Astrocyte (in vitro differentiated cells and primary cell): ENCODE measurements around the gene CLCNKA. TPM values are rescaled to one million over a fixed set of nuclear protein-coding genes. Genes with fewer than 3 reads are reported as not detected.
A peak's percentile ranks its signal among the peaks of the same experiment; 100 is the strongest.

ENCODE experiments used
- DNase-seq: peaks from one replicate; pipeline ENCODE4 v3.0.0-alpha.2; 2010; ENCODE audit warnings: low read depth
- FAIRE-seq: peaks from 2 replicates; lab custom pipeline; 2011; peaks lifted over from hg19 to GRCh38; lab: Jason Lieb, UNC
- H2AFZ ChIP-seq: 2 replicates; pipeline ENCODE4 v1.6.0; 2012; ENCODE audit warnings: low read depth, low read length, inconsistent platforms
- H3K27ac ChIP-seq: 2 replicates; pipeline ENCODE4 v1.5.1; 2011; ENCODE audit warnings: low read depth, low read length, inconsistent platforms
- H3K27me3 ChIP-seq: 2 replicates; pipeline ENCODE4 v1.6.0; 2011; ENCODE audit warnings: low read length, inconsistent platforms; ENCODE audit not compliant: insufficient read depth
- H3K36me3 ChIP-seq: 2 replicates; pipeline ENCODE4 v1.5.1; 2011; ENCODE audit warnings: low read length, inconsistent platforms; ENCODE audit not compliant: insufficient read depth
- H3K4me1 ChIP-seq: 2 replicates; pipeline ENCODE4 v1.5.1; 2011; ENCODE audit warnings: low read length, inconsistent platforms; ENCODE audit not compliant: insufficient read depth
- H3K4me2 ChIP-seq: 2 replicates; pipeline ENCODE4 v1.6.0; 2012; ENCODE audit warnings: low read length, inconsistent platforms
- H3K4me3 ChIP-seq: 2 replicates; pipeline ENCODE4 v1.5.1; 2011; ENCODE audit warnings: low read depth, mild to moderate bottlenecking, low read length, inconsistent platforms; ENCODE audit not compliant: insufficient read depth
- H3K79me2 ChIP-seq: 2 replicates; pipeline ENCODE4 v1.6.0; 2012; ENCODE audit warnings: mild to moderate bottlenecking, low read length, inconsistent platforms; ENCODE audit not compliant: insufficient read depth
- H3K9ac ChIP-seq: 2 replicates; pipeline ENCODE4 v1.6.0; 2012; ENCODE audit warnings: mild to moderate bottlenecking, low read length, inconsistent platforms
- H3K9me3 ChIP-seq: 2 replicates; pipeline ENCODE4 v1.5.1; 2012; ENCODE audit warnings: low read depth, mild to moderate bottlenecking, low read length, inconsistent platforms; ENCODE audit not compliant: insufficient read depth
- H4K20me1 ChIP-seq: 2 replicates; pipeline ENCODE4 v1.6.0; 2012; ENCODE audit warnings: low read length, inconsistent platforms; ENCODE audit not compliant: insufficient read depth
- H3K27ac Mint-ChIP-seq: one replicate; pipeline ENCODE4 v1.8.0; 2021; ENCODE audit warnings: mild to moderate bottlenecking, mixed read lengths; ENCODE audit not compliant: unreplicated experiment
- H3K27me3 Mint-ChIP-seq: one replicate; pipeline ENCODE4 v1.8.0; 2021; ENCODE audit warnings: low read depth, mixed read lengths; ENCODE audit not compliant: unreplicated experiment
- H3K36me3 Mint-ChIP-seq: one replicate; pipeline ENCODE4 v1.8.0; 2021; ENCODE audit warnings: low read depth, mixed read lengths; ENCODE audit not compliant: unreplicated experiment
- H3K4me1 Mint-ChIP-seq: one replicate; pipeline ENCODE4 v1.8.0; 2021; ENCODE audit warnings: low read depth, mixed read lengths; ENCODE audit not compliant: unreplicated experiment
- H3K4me3 Mint-ChIP-seq: one replicate; pipeline ENCODE4 v1.8.0; 2021; ENCODE audit warnings: mild to moderate bottlenecking, moderate library complexity, mixed read lengths; ENCODE audit not compliant: unreplicated experiment
- H3K9me3 Mint-ChIP-seq: one replicate; pipeline ENCODE4 v1.8.0; 2021; ENCODE audit warnings: mild to moderate bottlenecking, mixed read lengths; ENCODE audit not compliant: unreplicated experiment
- EZH2 ChIP-seq: IDR thresholded peaks from 2 replicates; pipeline ENCODE4 v1.6.1; 2012; ENCODE audit warnings: mild to moderate bottlenecking, low read length, inconsistent platforms; ENCODE audit not compliant: insufficient read depth
- total RNA-seq: library from RNA; stranded (reverse); gene quantifications from 2 replicates; pipeline ENCODE4 v1.2.1, GENCODE V29; 2021
- TF ChIP-seq, protein P1 (sequence below): IDR thresholded peaks from 2 replicates; pipeline ENCODE4 v1.5.1; 2011; ENCODE audit warnings: low read depth, mild to moderate bottlenecking, inconsistent platforms, low read length, moderate library complexity; ENCODE audit not compliant: insufficient read depth

Gene CLCNKA
- total RNA-seq, 1 donor from 2014 or later = 0.16 TPM

GRCh38 chr1:16073490-16074119 lies 51.8 kb downstream of the CLCNKA start, which contains the start of gene FAM131C:
TSS of gene FAM131C (minus strand) at chr1:16073651. CDS start at chr1:16073442, 209 bp downstream.
- Mint-ChIP-seq H3K4me3 (peak within 1 kb of the TSS; percentile 80), H3K4me1 (peaks cover 5% of the 10 kb centered on the region), H3K27me3 (peaks cover 34% of the 10 kb centered on the region), H3K36me3 (no peaks in the 10 kb centered on the region), H3K27ac (no peak within 1 kb of the TSS), H3K9me3 (no peaks in the 10 kb centered on the region)
- DNase-seq = no peak
- peak within 1 kb of the TSS; percentile 68 for H2AFZ ChIP-seq
- peaks cover 32% of the 10 kb centered on the region for H3K4me1 ChIP-seq
- no peak within 1 kb of the TSS for H3K27ac ChIP-seq
- FAIRE-seq = no peak
- H3K9me3 ChIP-seq = no peaks in the 10 kb centered on the region
- peak within 1 kb of the TSS; percentile 84 for H3K4me2 ChIP-seq
- no peaks in the 10 kb centered on the region for H3K27me3 ChIP-seq
- peak within 1 kb of the TSS; percentile 46 for H3K9ac ChIP-seq
- no peaks in the 10 kb centered on the region for H3K36me3 ChIP-seq
- no peaks in the 10 kb centered on the region for H4K20me1 ChIP-seq
- H3K79me2 ChIP-seq = no peaks in the 10 kb centered on the region
- TF ChIP-seq EZH2 = no peak
- TF ChIP-seq, protein P1, sequence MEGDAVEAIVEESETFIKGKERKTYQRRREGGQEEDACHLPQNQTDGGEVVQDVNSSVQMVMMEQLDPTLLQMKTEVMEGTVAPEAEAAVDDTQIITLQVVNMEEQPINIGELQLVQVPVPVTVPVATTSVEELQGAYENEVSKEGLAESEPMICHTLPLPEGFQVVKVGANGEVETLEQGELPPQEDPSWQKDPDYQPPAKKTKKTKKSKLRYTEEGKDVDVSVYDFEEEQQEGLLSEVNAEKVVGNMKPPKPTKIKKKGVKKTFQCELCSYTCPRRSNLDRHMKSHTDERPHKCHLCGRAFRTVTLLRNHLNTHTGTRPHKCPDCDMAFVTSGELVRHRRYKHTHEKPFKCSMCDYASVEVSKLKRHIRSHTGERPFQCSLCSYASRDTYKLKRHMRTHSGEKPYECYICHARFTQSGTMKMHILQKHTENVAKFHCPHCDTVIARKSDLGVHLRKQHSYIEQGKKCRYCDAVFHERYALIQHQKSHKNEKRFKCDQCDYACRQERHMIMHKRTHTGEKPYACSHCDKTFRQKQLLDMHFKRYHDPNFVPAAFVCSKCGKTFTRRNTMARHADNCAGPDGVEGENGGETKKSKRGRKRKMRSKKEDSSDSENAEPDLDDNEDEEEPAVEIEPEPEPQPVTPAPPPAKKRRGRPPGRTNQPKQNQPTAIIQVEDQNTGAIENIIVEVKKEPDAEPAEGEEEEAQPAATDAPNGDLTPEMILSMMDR = peak; percentile 6
- H3K4me3 ChIP-seq = peak within 1 kb of the TSS; percentile 46

- H3K27ac ChIP-seq = no peak overlapping the region
- peak overlapping the region; percentile 84 for H3K4me2 ChIP-seq
- no peaks in the 10 kb centered on the region for H3K36me3 ChIP-seq
- H3K4me3 ChIP-seq = peak overlapping the region; percentile 46
- no peaks in the 10 kb centered on the region for H3K9me3 ChIP-seq
- FAIRE-seq (peak; percentile 43), DNase-seq (no peak)
- Mint-ChIP-seq H3K4me1 (peaks cover 5% of the 10 kb centered on the region), H3K27ac (no peak overlapping the region), H3K9me3 (no peaks in the 10 kb centered on the region), H3K36me3 (no peaks in the 10 kb centered on the region), H3K27me3 (peaks cover 34% of the 10 kb centered on the region), H3K4me3 (peak overlapping the region; percentile 80)
- H3K27me3 ChIP-seq = no peaks in the 10 kb centered on the region
- no peak overlapping the region for H2AFZ ChIP-seq
- H4K20me1 ChIP-seq = no peaks in the 10 kb centered on the region
- TF ChIP-seq, protein P1 = no peak
- no peak for TF ChIP-seq EZH2
- H3K79me2 ChIP-seq = no peaks in the 10 kb centered on the region
- peaks cover 35% of the 10 kb centered on the region for H3K4me1 ChIP-seq
- no peak overlapping the region for H3K9ac ChIP-seq
These were observed 52.4 kb downstream of the CLCNKA start for GRCh38 chr1:16074217-16074616.

GRCh38 chr1:16075337-16076030 lies 53.6 kb downstream of the CLCNKA start:
- no peaks in the 10 kb centered on the region for H3K36me3 ChIP-seq
- peak overlapping the region; percentile 65 for H3K9ac ChIP-seq
- Mint-ChIP-seq H3K36me3 (no peaks in the 10 kb centered on the region), H3K4me1 (peaks cover 5% of the 10 kb centered on the region), H3K27ac (no peak overlapping the region), H3K9me3 (no peaks in the 10 kb centered on the region), H3K27me3 (peaks cover 32% of the 10 kb centered on the region), H3K4me3 (no peak overlapping the region)
- no peak overlapping the region for H3K4me3 ChIP-seq
- H4K20me1 ChIP-seq = no peaks in the 10 kb centered on the region
- FAIRE-seq = no peak
- TF ChIP-seq EZH2 = no peak
- TF ChIP-seq, protein P1 = no peak
- H2AFZ ChIP-seq = no peak overlapping the region
- peaks cover 35% of the 10 kb centered on the region for H3K4me1 ChIP-seq
- H3K9me3 ChIP-seq = no peaks in the 10 kb centered on the region
- no peaks in the 10 kb centered on the region for H3K27me3 ChIP-seq
- H3K4me2 ChIP-seq = peak overlapping the region; percentile 48
- H3K79me2 ChIP-seq = no peaks in the 10 kb centered on the region
- H3K27ac ChIP-seq = peak overlapping the region; percentile 80
- peak; percentile 78 for DNase-seq
